Fibroblast of lung (primary cell): Measurements from ENCODE around the gene ASTN2. TPM values are rescaled to one million over a fixed set of nuclear protein-coding genes. Genes with fewer than 3 reads are reported as not detected.

ENCODE experiments used
- DNase-seq, 2 donors: peaks; one replicate each; pipeline versions ENCODE4 v3.0.0 to v3.0.0-alpha.2; 2010; ENCODE audit warnings: low read depth in 2 of 2
- H2AFZ ChIP-seq: 2 replicates; pipeline ENCODE4 v1.5.1; 2012; ENCODE audit warnings: low read length, control low read depth, inconsistent platforms
- H3K27ac ChIP-seq: 2 replicates; pipeline ENCODE4 v1.5.1; 2011; ENCODE audit warnings: low read length, control low read depth; ENCODE audit not compliant: insufficient read depth
- H3K27me3 ChIP-seq: 2 replicates; pipeline ENCODE4 v1.5.1; 2011; ENCODE audit warnings: mild to moderate bottlenecking, low read length; ENCODE audit not compliant: control insufficient read depth, insufficient read depth
- H3K36me3 ChIP-seq: 2 replicates; pipeline ENCODE4 v1.5.1; 2011; ENCODE audit warnings: low read length; ENCODE audit not compliant: control insufficient read depth, insufficient read depth
- H3K4me1 ChIP-seq: 2 replicates; pipeline ENCODE4 v1.5.1; 2011; ENCODE audit warnings: low read length; ENCODE audit not compliant: control insufficient read depth, insufficient read depth; ENCODE audit errors: extremely low read depth
- H3K4me2 ChIP-seq: 2 replicates; pipeline ENCODE4 v1.5.1; 2011; ENCODE audit warnings: low read length, control low read depth; ENCODE audit not compliant: insufficient read depth; ENCODE audit errors: extremely low read depth
- H3K4me3 ChIP-seq, 4 experiments: fragments of 200-600 bp in 1 of 4; sonication (generic) in 1 of 4; replicated peaks in 1 of 4; 2 replicates each; pipeline ENCODE4 v1.5.1; 2011 to 2016; ENCODE audit warnings: low read length in 4 of 4, low read depth in 3 of 4, mild to moderate bottlenecking in 3 of 4, control low read depth in 2 of 4, inconsistent platforms in 1 of 4, mixed read lengths in 1 of 4; ENCODE audit not compliant: insufficient read depth in 1 of 4; ENCODE audit errors: control extremely low read depth in 1 of 4
- H3K79me2 ChIP-seq: 2 replicates; pipeline ENCODE4 v1.5.1; 2012; ENCODE audit warnings: mild to moderate bottlenecking, low read length, inconsistent platforms; ENCODE audit not compliant: control insufficient read depth, insufficient read depth
- H3K9ac ChIP-seq: 2 replicates; pipeline ENCODE4 v1.5.1; 2011; ENCODE audit warnings: mild to moderate bottlenecking, low read length, control low read depth; ENCODE audit not compliant: insufficient read depth
- H3K9me3 ChIP-seq: 2 replicates; pipeline ENCODE4 v1.5.1; 2012; ENCODE audit warnings: low read depth, low read length; ENCODE audit not compliant: control insufficient read depth, insufficient read depth
- H4K20me1 ChIP-seq: 2 replicates; pipeline ENCODE4 v1.5.1; 2011; ENCODE audit warnings: low read length; ENCODE audit not compliant: control insufficient read depth, insufficient read depth; ENCODE audit errors: extremely low read depth
- EZH2 ChIP-seq: IDR thresholded peaks from 2 replicates; pipeline ENCODE4 v1.5.1; 2012; ENCODE audit warnings: low read length, control low read depth, mild to moderate bottlenecking; ENCODE audit errors: missing control alignments
- polyA plus RNA-seq, 2 donors: library from polyadenylated mRNA; depleted of rRNA in 1 of 2; stranded (reverse) in 1 of 2; unstranded in 1 of 2; fragments of >200 nt; gene quantifications; 2 replicates each; pipeline ENCODE4 v1.2.1, GENCODE V29; 2011 to 2012; ENCODE audit warnings: missing spikeins in 1 of 2
- total RNA-seq: library from RNA; depleted of rRNA; stranded (reverse); fragments of >200 nt; gene quantifications from 2 replicates; pipeline ENCODE4 v1.2.1, GENCODE V29; 2014
- TF ChIP-seq, protein P1 (sequence below), 2 donors: IDR thresholded peaks in 1 of 2; conservative IDR thresholded peaks in 1 of 2; 1 replicate in 1 of 2; 2 replicates in 1 of 2; pipeline ENCODE4 v1.5.1; 2011 to 2012; ENCODE audit warnings: low read length in 2 of 2, control low read depth in 1 of 2, inconsistent platforms in 1 of 2, low read depth in 1 of 2, mild to moderate bottlenecking in 1 of 2

ASTN2 gene
- total and polyA plus RNA-seq, 2 donors (not counting 1 experiment from before 2014, with no cell fraction given): 2.2 to 19.2 TPM

DNA sequence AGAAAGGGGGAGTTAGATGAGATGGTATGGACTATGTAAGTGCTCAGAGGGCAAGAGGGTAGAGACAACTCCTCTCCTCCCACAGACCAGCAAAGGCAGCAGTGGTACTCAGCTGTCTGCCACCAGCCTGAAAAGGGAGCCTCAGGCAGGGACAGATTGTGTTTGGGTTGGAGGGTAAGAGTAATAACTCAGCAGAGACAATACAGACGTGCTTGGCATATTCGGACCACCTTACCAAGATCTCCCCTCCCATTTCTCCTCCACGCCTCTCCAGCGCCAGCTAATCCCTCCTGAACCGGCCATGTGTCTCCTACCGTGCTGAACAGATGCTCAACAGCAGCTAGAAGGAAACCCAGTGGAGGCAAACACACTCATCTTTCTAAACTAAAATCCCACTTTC is 180.8 kb downstream of the ASTN2 start:
- no peaks in the 10 kb centered on the region for H3K4me1 ChIP-seq
- H3K36me3 ChIP-seq: no peaks in the 10 kb centered on the region
- no peak overlapping the region for H3K27ac ChIP-seq
- no peak overlapping the region for H3K9ac ChIP-seq
- H3K4me3 ChIP-seq: no peak overlapping the region
- H3K79me2 ChIP-seq: no peaks in the 10 kb centered on the region
- TF ChIP-seq, protein P1, sequence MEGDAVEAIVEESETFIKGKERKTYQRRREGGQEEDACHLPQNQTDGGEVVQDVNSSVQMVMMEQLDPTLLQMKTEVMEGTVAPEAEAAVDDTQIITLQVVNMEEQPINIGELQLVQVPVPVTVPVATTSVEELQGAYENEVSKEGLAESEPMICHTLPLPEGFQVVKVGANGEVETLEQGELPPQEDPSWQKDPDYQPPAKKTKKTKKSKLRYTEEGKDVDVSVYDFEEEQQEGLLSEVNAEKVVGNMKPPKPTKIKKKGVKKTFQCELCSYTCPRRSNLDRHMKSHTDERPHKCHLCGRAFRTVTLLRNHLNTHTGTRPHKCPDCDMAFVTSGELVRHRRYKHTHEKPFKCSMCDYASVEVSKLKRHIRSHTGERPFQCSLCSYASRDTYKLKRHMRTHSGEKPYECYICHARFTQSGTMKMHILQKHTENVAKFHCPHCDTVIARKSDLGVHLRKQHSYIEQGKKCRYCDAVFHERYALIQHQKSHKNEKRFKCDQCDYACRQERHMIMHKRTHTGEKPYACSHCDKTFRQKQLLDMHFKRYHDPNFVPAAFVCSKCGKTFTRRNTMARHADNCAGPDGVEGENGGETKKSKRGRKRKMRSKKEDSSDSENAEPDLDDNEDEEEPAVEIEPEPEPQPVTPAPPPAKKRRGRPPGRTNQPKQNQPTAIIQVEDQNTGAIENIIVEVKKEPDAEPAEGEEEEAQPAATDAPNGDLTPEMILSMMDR (conservative IDR thresholded peaks at IDR 0.05 in 1 of 2, IDR thresholded peaks at IDR 0.05 in 1 of 2; ENCODE audit: low read depth in 1 of 2, low read length in 2 of 2): no peak
- no peak for TF ChIP-seq EZH2
- H3K9me3 ChIP-seq: no peaks in the 10 kb centered on the region
- H3K4me2 ChIP-seq: no peak overlapping the region
- H2AFZ ChIP-seq: no peak overlapping the region
- H3K27me3 ChIP-seq: no peaks in the 10 kb centered on the region
- H4K20me1 ChIP-seq: no peaks in the 10 kb centered on the region
- no peak for DNase-seq

DNA sequence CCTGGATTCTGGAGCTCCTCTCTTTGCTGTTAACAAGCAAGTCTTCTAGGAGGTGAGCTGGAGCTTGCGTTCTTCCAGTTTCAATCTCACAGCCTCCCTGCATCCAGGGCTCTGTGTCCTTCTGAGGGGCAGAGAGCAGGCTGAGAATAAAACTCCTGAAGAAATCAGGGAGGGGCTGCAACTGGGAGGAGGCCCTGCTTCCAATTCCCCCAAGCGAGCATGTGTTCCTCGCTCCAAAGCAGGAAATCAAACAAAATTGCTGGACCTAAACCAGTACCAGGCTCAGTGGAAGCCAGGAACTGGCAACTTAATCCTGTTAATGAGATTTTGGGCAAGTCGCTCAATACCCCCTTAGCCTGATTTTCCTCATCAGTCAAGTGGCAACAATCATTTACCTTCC is 181.8 kb downstream of the ASTN2 start:
- Histone ChIP-seq H3K79me2 (no peaks in the 10 kb centered on the region), H3K4me2 (no peak overlapping the region), H3K36me3 (no peaks in the 10 kb centered on the region), H2AFZ (no peak overlapping the region), H4K20me1 (no peaks in the 10 kb centered on the region), H3K27ac (no peak overlapping the region), H3K4me3 (no peak overlapping the region), H3K9me3 (no peaks in the 10 kb centered on the region), H3K9ac (no peak overlapping the region), H3K4me1 (no peaks in the 10 kb centered on the region), H3K27me3 (no peaks in the 10 kb centered on the region)
- no peak for DNase-seq
- TF ChIP-seq, protein P1 (conservative IDR thresholded peaks at IDR 0.05 in 1 of 2, IDR thresholded peaks at IDR 0.05 in 1 of 2; ENCODE audit: low read depth in 1 of 2, low read length in 2 of 2): no peak
- no peak for TF ChIP-seq EZH2

DNA sequence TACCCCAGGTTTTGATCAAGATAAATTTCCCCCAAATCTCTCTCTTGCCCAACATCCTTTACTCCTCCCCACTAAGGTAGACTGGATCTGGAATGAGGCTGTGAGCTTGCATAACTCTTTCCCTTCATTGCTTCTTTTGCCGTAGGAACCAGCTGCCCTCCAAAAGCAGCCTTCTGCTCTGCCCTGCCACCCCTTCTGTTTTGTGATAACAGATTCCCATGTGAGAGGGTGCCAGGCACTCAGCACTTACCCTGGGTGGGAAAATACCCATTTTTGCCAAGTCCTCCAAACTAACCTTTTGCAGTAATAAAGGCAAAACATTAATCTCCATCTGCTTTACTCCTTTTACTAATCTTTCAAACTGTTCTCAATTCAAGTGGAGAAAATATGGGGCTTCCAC is 182.6 kb downstream of the ASTN2 start:
- H3K79me2 ChIP-seq: no peaks in the 10 kb centered on the region
- no peak overlapping the region for H3K4me2 ChIP-seq
- no peak overlapping the region for H3K4me3 ChIP-seq
- no peaks in the 10 kb centered on the region for H3K27me3 ChIP-seq
- H3K9ac ChIP-seq: no peak overlapping the region
- H3K9me3 ChIP-seq: no peaks in the 10 kb centered on the region
- no peak for DNase-seq
- no peaks in the 10 kb centered on the region for H3K4me1 ChIP-seq
- no peaks in the 10 kb centered on the region for H4K20me1 ChIP-seq
- TF ChIP-seq, protein P1 (conservative IDR thresholded peaks at IDR 0.05 in 1 of 2, IDR thresholded peaks at IDR 0.05 in 1 of 2; ENCODE audit: low read depth in 1 of 2, low read length in 2 of 2): no peak
- no peak for TF ChIP-seq EZH2
- no peaks in the 10 kb centered on the region for H3K36me3 ChIP-seq
- no peak overlapping the region for H3K27ac ChIP-seq
- no peak overlapping the region for H2AFZ ChIP-seq
